ENCODE results near the gene TMEM132C.

The TMEM132C gene

DNA sequence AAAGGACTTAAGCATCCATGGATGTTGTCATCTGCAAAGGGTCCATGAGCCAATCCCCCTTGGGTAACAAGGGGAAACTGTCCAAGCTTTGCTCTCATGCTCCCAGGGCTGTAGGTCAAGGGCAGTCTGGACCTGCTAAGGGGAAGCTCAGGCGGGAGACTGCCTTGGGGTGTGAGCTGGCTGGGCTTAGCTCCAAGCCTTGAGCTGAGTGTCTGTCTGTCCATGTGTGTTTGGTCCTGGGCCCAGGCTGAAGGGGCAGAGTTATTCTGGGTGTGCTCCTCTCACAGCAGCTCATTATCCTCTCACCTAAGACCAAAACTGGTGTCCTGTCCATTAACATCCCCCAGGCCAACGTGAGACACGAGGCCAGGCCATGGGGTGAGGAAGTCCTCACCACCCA, 282.0 kb downstream of the TMEM132C start:
- DNase-seq (ENCODE audit: insufficient read length, low spot score) (no peak), FAIRE-seq (no peak)
- TF ChIP-seq TAF1 (IDR thresholded peaks at IDR 0.05; ENCODE audit: low read depth, low read length) (no peak), POU2F2 (IDR thresholded peaks at IDR 0.05; ENCODE audit: low read depth, low read length) (no peak), SPI1 (IDR thresholded peaks at IDR 0.05; ENCODE audit: low read depth, low read length) (no peak), POLR2A (IDR thresholded peaks at IDR 0.05; ENCODE audit: low read depth, low read length) (no peak), POLR2AphosphoS5 (IDR thresholded peaks at IDR 0.05; ENCODE audit: low read depth, low read length) (no peak), PAX5 (IDR thresholded peaks at IDR 0.05; ENCODE audit: insufficient read depth, low read length, severe bottlenecking) (no peak)

DNA sequence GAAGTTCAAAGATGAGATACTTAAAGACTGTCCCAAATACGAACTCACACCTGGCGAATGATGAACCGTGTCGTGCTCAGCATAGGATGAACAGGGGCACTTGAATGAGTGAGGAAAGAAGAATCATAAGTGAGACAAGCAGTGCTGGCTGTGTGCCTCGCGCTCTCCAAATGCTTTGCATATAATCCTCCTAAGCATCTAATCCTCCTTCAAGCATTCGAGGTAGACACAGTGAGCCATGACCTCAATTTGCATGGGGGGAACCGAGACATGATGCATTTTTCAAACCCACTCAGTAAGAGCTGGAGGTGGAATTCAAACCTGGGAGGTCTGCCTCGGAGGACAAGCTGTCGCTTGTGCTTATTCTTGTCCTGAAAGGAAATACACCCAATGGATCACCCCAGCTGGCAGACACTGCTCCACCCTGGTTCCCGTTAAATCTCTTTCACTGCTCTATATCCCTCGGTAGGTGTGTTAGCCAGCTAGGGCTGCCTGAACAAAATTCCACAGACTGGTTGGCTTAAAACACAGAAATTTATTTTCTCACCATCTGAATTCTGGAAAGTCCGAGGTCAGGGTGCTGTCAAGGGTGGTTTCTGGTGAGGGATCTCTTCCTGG, 282.7 kb downstream of the TMEM132C start:
- FAIRE-seq, result no peak
- TF ChIP-seq TAF1 (IDR thresholded peaks at IDR 0.05; ENCODE audit: low read depth, low read length) (no peak), PAX5 (IDR thresholded peaks at IDR 0.05; ENCODE audit: insufficient read depth, low read length, severe bottlenecking) (no peak), SPI1 (IDR thresholded peaks at IDR 0.05; ENCODE audit: low read depth, low read length) (no peak), POLR2AphosphoS5 (IDR thresholded peaks at IDR 0.05; ENCODE audit: low read depth, low read length) (no peak), POLR2A (IDR thresholded peaks at IDR 0.05; ENCODE audit: low read depth, low read length) (no peak), POU2F2 (IDR thresholded peaks at IDR 0.05; ENCODE audit: low read depth, low read length) (no peak)

DNA sequence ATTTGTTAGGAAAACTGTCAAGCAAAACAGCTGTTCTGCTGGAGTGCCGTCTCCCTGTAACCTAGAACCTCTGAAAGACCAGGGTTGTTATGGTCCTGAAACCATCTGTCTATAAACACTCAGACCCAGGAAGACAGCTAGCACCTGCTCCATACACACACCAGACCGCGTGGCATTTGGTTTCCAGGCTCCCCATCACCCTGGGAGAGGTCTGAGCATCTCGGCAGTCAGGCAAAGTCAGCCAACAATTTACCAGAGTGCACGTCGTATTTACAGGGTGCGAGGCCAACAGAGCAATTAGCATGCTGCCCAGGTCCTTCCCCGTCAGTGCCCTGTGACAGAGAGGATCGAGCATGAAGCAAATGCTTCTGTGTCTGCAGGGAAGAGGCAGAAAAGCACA, 284.3 kb downstream of the TMEM132C start:
- FAIRE-seq (no peak), DNase-seq (ENCODE audit: insufficient read length, low spot score) (no peak)

More for the DNA sequence above, 282.7 kb downstream of the TMEM132C start:
- no peak for DNase-seq (ENCODE audit: insufficient read length, low spot score)

GRCh38 chr12:128554546-128555304, 287.8 kb downstream of the TMEM132C start:
- no peak for FAIRE-seq
- TF ChIP-seq SPI1 (IDR thresholded peaks at IDR 0.05; ENCODE audit: low read depth, low read length), result no peak
- no peak for TF ChIP-seq TAF1 (IDR thresholded peaks at IDR 0.05; ENCODE audit: low read depth, low read length)
- TF ChIP-seq PAX5 (IDR thresholded peaks at IDR 0.05; ENCODE audit: insufficient read depth, low read length, severe bottlenecking), result no peak
- no peak for TF ChIP-seq POLR2A (IDR thresholded peaks at IDR 0.05; ENCODE audit: low read depth, low read length)
- TF ChIP-seq POLR2AphosphoS5 (IDR thresholded peaks at IDR 0.05; ENCODE audit: low read depth, low read length), result no peak
- TF ChIP-seq POU2F2 (IDR thresholded peaks at IDR 0.05; ENCODE audit: low read depth, low read length), result no peak
- no peak for DNase-seq (ENCODE audit: insufficient read length, low spot score)

More for the DNA sequence above, 284.3 kb downstream of the TMEM132C start:
- no peak for TF ChIP-seq PAX5 (IDR thresholded peaks at IDR 0.05; ENCODE audit: insufficient read depth, low read length, severe bottlenecking)
- TF ChIP-seq POLR2A (IDR thresholded peaks at IDR 0.05; ENCODE audit: low read depth, low read length), result no peak
- TF ChIP-seq POLR2AphosphoS5 (IDR thresholded peaks at IDR 0.05; ENCODE audit: low read depth, low read length), result no peak
- no peak for TF ChIP-seq TAF1 (IDR thresholded peaks at IDR 0.05; ENCODE audit: low read depth, low read length)
- TF ChIP-seq POU2F2 (IDR thresholded peaks at IDR 0.05; ENCODE audit: low read depth, low read length), result no peak
- TF ChIP-seq SPI1 (IDR thresholded peaks at IDR 0.05; ENCODE audit: low read depth, low read length), result no peak

DNA sequence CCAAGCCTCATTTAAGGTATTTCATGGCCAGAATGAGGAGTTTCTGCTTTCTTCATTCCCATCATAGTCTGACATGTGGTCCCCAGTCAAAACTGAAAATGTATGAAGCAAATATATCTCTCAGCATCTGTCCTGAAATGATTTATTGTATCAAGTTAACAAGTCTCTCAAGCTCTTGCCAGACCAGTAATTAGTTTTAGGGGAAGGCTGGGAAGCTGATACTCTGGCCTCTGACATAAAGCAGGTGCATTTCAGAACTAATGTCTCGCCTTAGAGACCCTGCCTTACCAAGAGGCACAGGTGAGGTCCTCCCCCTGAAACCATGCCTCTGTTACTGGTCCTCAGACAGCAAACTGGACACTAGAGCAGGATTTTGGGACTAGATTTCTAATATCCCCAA, 290.3 kb downstream of the TMEM132C start:
- TF ChIP-seq SPI1 (IDR thresholded peaks at IDR 0.05; ENCODE audit: low read depth, low read length), result no peak
- no peak for TF ChIP-seq PAX5 (IDR thresholded peaks at IDR 0.05; ENCODE audit: insufficient read depth, low read length, severe bottlenecking)
- TF ChIP-seq POLR2AphosphoS5 (IDR thresholded peaks at IDR 0.05; ENCODE audit: low read depth, low read length), result no peak
- TF ChIP-seq TAF1 (IDR thresholded peaks at IDR 0.05; ENCODE audit: low read depth, low read length), result no peak
- TF ChIP-seq POU2F2 (IDR thresholded peaks at IDR 0.05; ENCODE audit: low read depth, low read length), result no peak
- TF ChIP-seq POLR2A (IDR thresholded peaks at IDR 0.05; ENCODE audit: low read depth, low read length), result no peak
- DNase-seq (ENCODE audit: insufficient read length, low spot score) (no peak), FAIRE-seq (no peak)

DNA sequence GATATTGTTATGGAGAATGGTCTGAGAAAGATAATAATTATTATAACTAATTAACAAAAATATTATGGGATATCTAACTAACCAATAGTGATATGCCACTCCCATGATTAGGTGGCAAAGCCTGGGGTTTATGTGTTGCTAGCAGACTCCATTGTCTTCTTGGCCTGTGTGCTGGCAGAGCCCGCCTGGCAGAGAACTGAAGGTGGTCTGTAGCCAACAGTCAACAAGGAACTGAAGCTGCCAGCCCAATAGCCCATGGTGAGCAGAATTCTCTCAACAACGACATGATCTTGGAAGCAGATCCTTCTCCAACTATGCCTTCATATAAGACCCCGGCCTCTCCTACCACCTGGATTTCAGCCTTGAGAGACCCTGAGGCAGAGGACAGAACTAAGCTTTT, 298.0 kb downstream of the TMEM132C start:
- TF ChIP-seq POU2F2 (IDR thresholded peaks at IDR 0.05; ENCODE audit: low read depth, low read length), result no peak
- no peak for TF ChIP-seq PAX5 (IDR thresholded peaks at IDR 0.05; ENCODE audit: insufficient read depth, low read length, severe bottlenecking)
- no peak for TF ChIP-seq SPI1 (IDR thresholded peaks at IDR 0.05; ENCODE audit: low read depth, low read length)
- TF ChIP-seq POLR2AphosphoS5 (IDR thresholded peaks at IDR 0.05; ENCODE audit: low read depth, low read length), result no peak
- TF ChIP-seq TAF1 (IDR thresholded peaks at IDR 0.05; ENCODE audit: low read depth, low read length), result no peak
- no peak for TF ChIP-seq POLR2A (IDR thresholded peaks at IDR 0.05; ENCODE audit: low read depth, low read length)
- no peak for FAIRE-seq
- no peak for DNase-seq (ENCODE audit: insufficient read length, low spot score)

- no peak for TF ChIP-seq PAX5 (IDR thresholded peaks at IDR 0.05; ENCODE audit: insufficient read depth, low read length, severe bottlenecking)
- no peak for TF ChIP-seq POLR2A (IDR thresholded peaks at IDR 0.05; ENCODE audit: low read depth, low read length)
- TF ChIP-seq POU2F2 (IDR thresholded peaks at IDR 0.05; ENCODE audit: low read depth, low read length), result no peak
- TF ChIP-seq SPI1 (IDR thresholded peaks at IDR 0.05; ENCODE audit: low read depth, low read length), result no peak
- no peak for TF ChIP-seq TAF1 (IDR thresholded peaks at IDR 0.05; ENCODE audit: low read depth, low read length)
- no peak for DNase-seq (ENCODE audit: insufficient read length, low spot score)
These were observed 300.8 kb downstream of the TMEM132C start for GRCh38 chr12:128567730-128568129.

GRCh38 chr12:128570191-128571065, 303.5 kb downstream of the TMEM132C start:
- no peak for TF ChIP-seq SPI1 (IDR thresholded peaks at IDR 0.05; ENCODE audit: low read depth, low read length)
- no peak for TF ChIP-seq TAF1 (IDR thresholded peaks at IDR 0.05; ENCODE audit: low read depth, low read length)
- TF ChIP-seq POU2F2 (IDR thresholded peaks at IDR 0.05; ENCODE audit: low read depth, low read length), result no peak
- TF ChIP-seq POLR2AphosphoS5 (IDR thresholded peaks at IDR 0.05; ENCODE audit: low read depth, low read length), result no peak
- no peak for TF ChIP-seq POLR2A (IDR thresholded peaks at IDR 0.05; ENCODE audit: low read depth, low read length)
- TF ChIP-seq PAX5 (IDR thresholded peaks at IDR 0.05; ENCODE audit: insufficient read depth, low read length, severe bottlenecking), result no peak
- no peak for FAIRE-seq
- DNase-seq (ENCODE audit: insufficient read length, low spot score), result no peak

More at GRCh38 chr12:128567730-128568129, 300.8 kb downstream of the TMEM132C start:
- no peak for FAIRE-seq
